HG03175 (cell line): ENCODE measurements around the gene TEKT3.

Experiments used
- ATAC-seq: cut with Tn5 transposase; IDR thresholded peaks from one replicate; pipeline ENCODE4 v1.9.1; 2021; ENCODE audit warnings: mild to moderate bottlenecking, moderate library complexity; ENCODE audit not compliant: unreplicated experiment

The TEKT3 gene

GRCh38 chr17:15298176-15298575 lies 43.2 kb downstream of the TEKT3 start:
- no peak for ATAC-seq

GRCh38 chr17:15293558-15293957 lies 47.8 kb downstream of the TEKT3 start:
- no peak for ATAC-seq

- ATAC-seq = no peak
These were observed 49.6 kb downstream of the TEKT3 start for GRCh38 chr17:15291674-15292361.

- no peak for ATAC-seq
These were observed 50.8 kb downstream of the TEKT3 start for GRCh38 chr17:15290605-15291004.

- no peak for ATAC-seq
These were observed 51.9 kb downstream of the TEKT3 start for GRCh38 chr17:15289285-15290183.

- ATAC-seq = no peak
These were observed 52.5 kb downstream of the TEKT3 start for GRCh38 chr17:15288859-15289258.

GRCh38 chr17:15287538-15288267 lies 53.7 kb downstream of the TEKT3 start:
- no peak for ATAC-seq

GRCh38 chr17:15285466-15285865 lies 55.9 kb downstream of the TEKT3 start:
- ATAC-seq = no peak

GRCh38 chr17:15284537-15284936 lies 56.9 kb downstream of the TEKT3 start:
- no peak for ATAC-seq

- ATAC-seq = no peak
These were observed 57.3 kb downstream of the TEKT3 start for GRCh38 chr17:15284107-15284506.

GRCh38 chr17:15281909-15282308 lies 59.5 kb downstream of the TEKT3 start:
- ATAC-seq = no peak

- no peak for ATAC-seq
These were observed 62.4 kb downstream of the TEKT3 start for GRCh38 chr17:15278924-15279477.

- no peak for ATAC-seq
These were observed 63.0 kb downstream of the TEKT3 start for GRCh38 chr17:15278380-15278779.

- ATAC-seq = no peak
These were observed 67.4 kb downstream of the TEKT3 start for GRCh38 chr17:15274017-15274416.

- no peak for ATAC-seq
These were observed 68.1 kb downstream of the TEKT3 start for GRCh38 chr17:15273141-15273793.

- no peak for ATAC-seq
These were observed 69.7 kb downstream of the TEKT3 start for GRCh38 chr17:15271741-15272140.

GRCh38 chr17:15270628-15271381 lies 70.6 kb downstream of the TEKT3 start:
- no peak for ATAC-seq

- ATAC-seq = no peak
These were observed 71.7 kb downstream of the TEKT3 start for GRCh38 chr17:15269780-15270089.

- ATAC-seq = no peak
These were observed 72.2 kb downstream of the TEKT3 start for GRCh38 chr17:15269087-15269779.

GRCh38 chr17:15268461-15268860 lies 72.9 kb downstream of the TEKT3 start:
- ATAC-seq = no peak
